Stimulated activated naive CD8-positive, alpha-beta T cell treated with anti-CD3 and anti-CD28 coated beads, Interleukin-15, Interleukin-2, amounts not matched to agents 100 U/mL and 50 U/mL, for 24 hours (primary cell): Measurements from ENCODE around the gene TBC1D5.
"Not testable (repeated sequence)": the region's sequence is repeated elsewhere in the genome, so short reads cannot be mapped to it uniquely, and the experiment has no call there.

Experiments used
- ATAC-seq: fragments of 150-1000 bp; cut with Tn5 transposase; one replicate; pipeline ENCODE4 v1.10.0; 2021
- DNase-seq: peaks from one replicate; pipeline ENCODE4 v3.0.0; 2021

Gene TBC1D5

DNA sequence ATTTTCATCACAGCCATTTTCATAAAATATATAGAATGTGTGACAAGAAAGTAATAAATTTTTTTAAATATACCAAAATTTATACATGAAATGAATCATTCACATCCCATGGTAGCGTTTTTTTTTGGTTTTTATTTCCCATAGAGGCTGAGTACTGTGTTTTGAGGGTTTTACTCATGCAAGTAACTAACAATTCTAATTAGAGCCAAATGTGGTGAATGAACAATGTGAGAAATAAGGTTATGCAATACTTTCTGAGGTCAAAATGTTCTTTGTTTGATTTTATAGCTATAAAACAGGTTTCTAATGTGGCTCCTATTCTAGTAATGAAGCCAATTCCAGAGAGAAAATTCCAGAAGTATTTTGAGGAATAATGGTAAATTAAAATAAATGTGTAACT is 386.8 kb downstream of the TBC1D5 start:
- no peak for ATAC-seq
- DNase-seq = no peak

DNA sequence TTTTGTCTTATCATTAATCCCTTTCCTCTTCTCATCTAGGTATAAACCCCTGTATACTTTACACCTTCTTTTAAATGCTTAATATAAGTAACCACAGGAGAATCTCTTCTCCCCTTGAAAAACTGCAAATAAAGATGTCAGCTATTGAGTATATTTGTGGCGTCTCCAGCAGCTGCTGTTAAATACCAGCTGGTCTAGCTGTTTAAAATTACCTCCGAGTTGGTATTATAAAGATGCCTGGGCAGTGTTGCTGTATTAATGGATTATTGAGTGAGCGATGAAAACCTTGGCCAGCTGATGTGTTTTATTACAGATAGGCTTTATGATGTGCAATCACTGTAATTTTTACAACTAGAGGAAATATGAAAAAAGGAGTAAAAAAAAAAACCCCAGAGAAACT is 388.1 kb downstream of the TBC1D5 start:
- DNase-seq (no peak), ATAC-seq (no peak)

DNA sequence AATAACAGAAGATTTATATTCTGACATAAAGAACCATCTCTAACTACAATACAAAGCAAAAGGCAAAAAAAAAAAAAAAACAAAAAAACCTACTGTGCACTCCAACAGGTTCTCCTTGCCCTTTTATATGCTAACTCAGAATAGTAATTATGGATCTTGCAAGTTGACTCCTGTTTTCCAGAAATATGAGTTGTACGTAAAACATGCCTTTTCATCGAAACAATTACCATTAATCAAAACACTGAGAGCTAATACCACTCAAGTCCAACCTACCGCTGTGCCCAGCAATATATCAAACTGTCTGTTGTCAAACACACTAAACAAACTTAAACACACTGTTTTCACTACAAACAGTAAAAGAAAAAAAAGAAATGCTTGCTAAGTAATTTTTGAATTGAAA is 389.8 kb downstream of the TBC1D5 start:
- DNase-seq (no peak), ATAC-seq (no peak)

DNA sequence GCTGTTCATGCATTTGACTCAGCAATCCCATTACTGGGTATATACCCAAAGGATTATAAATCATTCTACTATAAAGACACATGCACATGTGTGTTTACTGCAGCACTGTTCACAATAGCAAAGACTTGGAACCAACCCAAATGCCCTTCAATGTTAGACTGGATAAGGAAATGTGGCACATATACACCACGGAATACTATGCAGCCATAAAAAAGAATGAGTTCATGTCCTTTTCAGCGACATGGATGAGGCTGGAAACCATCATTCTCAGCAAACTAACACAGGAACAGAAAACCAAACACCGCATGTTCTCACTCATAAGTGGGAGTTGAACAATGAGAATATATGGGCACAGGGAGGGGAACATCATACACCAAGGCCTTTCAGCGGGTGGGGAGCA is 391.2 kb downstream of the TBC1D5 start:
- ATAC-seq, DNase-seq: not testable (repeated sequence)

DNA sequence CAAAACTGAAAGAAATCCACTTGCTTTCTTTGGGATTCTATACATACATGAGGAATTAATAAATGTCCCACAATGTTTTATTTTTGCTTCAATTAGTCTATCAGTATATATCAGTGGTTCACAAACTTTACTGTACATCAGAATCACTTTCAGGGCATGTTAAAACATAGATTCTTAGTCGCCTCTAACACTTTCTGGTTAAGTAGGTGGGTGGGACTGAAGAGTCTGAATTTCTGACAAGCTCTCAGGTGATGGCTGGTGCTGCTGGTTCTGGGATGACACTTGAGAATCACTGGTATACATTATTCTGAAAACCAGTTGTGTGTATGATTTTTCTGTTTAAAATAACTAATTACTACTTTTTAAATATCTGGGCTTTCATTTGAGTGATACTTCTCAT is 393.3 kb downstream of the TBC1D5 start:
- DNase-seq = no peak
- ATAC-seq = no peak

DNA sequence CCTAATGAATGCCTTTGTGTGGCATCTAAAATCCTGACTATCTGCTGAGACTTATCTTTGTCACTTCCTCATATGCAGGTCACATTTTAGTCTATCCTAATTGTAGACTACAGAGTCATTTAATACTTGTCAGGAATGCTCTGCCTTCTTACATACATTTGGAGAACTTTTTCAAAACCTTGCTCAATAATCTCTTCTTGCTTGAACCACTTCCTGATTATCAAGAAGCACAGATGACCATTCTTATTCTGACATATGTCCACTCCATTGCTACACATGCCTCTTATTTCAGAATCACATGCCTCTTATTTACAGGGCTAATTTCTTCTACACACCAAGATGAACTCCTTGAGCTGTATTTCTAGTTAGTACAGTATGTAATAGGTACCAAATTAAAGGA is 400.3 kb downstream of the TBC1D5 start:
- no peak for ATAC-seq
- DNase-seq = no peak

DNA sequence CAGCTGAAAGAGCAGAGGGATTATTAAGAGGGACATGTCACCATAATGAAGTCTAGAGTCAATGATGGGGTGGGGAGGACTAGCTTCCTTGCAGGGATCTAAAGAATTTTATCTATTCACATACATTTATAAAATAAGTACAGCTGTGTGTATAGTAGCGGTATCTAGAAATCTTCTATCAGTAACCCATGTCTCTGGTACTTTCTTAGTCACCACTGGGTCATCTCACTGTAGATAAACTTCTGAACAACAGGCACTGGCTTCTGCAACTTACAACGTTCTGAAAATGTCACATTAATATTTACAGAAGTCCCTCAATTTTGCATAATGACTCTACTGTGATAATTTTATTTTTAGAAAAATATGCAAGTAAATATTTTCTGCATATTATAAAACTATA is 401.7 kb downstream of the TBC1D5 start:
- ATAC-seq (no peak), DNase-seq (no peak)

DNA sequence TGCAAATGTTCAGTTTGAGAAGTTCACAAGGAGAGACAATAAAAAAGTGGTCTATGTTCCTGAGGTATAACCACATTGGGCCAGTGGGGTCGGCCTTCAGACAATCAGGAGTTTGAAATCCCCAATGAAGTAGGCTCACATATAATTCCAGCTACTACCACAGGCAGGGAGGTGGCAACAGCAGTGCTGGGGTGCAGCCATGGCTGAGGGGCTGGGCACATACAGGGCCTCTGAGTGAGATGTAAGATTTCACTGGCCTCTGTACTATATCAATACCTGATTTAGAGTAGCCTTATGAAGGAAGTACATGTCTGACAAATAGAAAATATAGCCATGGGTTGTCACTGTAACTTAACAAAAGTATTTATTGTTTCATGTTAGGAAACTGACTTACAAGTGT is 402.2 kb downstream of the TBC1D5 start:
- no peak for DNase-seq

DNA sequence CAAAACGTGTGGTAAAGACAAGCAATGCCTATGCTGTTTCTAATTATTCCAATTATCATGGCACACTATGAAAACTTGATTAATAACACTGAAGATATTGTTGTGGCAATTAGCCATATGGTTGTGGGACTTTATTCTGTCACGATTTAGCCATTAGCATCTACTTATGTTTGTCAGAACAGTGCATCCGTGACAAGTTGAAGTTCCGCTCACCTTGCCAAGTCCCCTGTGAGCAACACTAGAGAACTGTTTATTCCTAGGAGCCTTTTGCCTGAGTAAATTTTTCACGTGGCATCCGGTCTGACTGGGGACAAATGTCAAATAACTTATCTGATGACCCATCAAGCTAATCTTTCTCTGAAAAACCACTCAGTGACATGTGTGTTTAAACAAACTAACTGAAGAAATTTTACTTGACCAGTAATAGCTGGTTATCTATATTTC is 403.3 kb downstream of the TBC1D5 start:
- no peak for DNase-seq
- ATAC-seq = no peak

More for the DNA sequence above, 402.2 kb downstream of the TBC1D5 start:
- ATAC-seq = no peak

DNA sequence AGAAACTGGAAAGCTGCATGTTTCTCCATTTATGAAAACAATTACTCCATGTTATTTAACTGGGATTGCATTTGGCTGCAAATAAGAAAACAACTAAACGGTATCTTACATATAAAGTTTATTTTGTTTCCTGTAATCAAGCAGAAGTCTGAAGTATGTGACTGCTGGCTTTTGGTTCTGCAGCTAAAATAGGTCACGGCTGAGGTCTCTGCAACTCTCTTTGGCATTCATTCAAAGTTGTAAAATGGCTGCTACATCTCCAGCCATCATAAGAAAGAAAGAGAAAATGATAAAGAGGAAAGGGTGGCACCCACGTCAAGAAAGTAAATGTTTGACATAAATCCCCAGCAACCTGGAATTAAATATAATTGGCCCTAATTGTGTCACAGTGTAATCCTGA is 406.1 kb downstream of the TBC1D5 start:
- ATAC-seq (no peak), DNase-seq (no peak)

DNA sequence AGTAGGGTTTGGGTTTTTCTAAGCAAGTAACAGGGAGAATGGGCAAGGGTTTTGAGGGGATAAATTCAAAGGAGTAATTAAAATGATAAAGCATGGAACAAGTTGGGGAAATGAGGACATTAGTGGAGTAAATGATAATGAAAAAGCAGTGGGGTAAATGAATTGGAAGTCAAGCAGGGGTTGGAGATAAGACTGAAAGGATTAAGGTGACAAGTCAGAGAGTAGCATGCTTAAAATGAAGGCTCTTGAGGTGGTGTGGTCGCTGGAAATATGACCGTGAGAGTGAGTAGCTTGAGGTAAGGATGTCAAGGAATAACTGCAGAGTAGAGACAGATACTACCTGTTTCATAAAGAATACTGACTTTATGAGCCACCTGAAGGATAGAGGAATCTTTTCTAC is 408.5 kb downstream of the TBC1D5 start:
- DNase-seq = no peak
- no peak for ATAC-seq

DNA sequence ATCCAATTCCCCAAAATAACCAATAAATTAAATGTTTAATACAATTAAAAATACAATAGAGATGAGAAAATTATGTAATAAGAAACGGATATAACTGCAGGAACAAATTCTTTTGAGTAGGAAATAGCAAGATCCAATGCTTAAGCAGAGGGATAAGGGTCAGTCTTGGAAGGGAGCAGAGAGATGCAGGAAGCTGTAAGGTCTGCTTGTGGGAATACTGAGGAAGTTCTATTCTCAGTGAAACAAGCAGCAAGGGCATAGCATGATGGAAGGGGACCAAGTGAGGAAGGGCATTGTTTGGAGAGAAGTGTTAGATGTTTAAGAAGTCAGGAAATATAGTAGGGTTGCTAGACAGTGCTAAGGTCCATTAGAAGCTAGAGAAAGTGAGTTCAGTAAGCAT is 409.0 kb downstream of the TBC1D5 start:
- no peak for DNase-seq
- no peak for ATAC-seq

DNA sequence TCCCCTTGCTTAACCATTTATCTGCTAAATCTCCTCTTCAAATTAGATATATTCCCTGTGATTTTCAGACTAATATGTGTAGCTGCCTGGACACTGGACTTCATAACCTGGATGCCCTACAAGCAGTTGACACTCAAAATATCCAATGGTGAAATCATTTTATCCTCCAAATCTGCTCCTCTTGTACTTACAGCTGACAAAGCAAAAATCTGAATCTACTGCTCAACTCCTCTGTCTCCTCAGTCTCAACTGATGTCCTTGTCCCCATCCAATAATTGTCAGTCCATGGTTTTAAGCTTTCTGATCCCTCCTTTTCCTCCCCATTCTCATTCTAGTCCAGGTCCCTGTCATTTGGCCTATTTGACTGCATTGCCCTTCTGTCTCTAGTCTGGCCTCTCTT is 411.8 kb downstream of the TBC1D5 start:
- DNase-seq (no peak), ATAC-seq (no peak)

DNA sequence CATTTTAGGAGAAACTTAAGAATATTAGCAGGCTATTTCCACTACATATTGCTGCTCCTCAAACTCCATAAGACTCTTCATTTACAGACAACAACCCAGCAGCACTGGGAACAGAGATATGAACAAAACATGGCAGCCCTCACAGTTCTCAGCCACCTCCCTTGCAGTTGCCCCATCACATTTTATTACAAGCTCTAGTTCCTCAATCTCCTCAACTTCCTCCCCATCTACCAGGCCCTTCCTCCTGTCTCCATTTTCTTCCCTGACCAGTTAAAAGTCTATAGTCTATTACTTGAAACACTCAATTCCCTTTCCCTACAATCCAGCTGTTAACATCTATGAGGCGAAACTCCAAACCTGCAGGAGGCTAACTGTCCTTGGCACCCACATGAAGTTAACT is 412.5 kb downstream of the TBC1D5 start:
- DNase-seq (no peak), ATAC-seq (no peak)

DNA sequence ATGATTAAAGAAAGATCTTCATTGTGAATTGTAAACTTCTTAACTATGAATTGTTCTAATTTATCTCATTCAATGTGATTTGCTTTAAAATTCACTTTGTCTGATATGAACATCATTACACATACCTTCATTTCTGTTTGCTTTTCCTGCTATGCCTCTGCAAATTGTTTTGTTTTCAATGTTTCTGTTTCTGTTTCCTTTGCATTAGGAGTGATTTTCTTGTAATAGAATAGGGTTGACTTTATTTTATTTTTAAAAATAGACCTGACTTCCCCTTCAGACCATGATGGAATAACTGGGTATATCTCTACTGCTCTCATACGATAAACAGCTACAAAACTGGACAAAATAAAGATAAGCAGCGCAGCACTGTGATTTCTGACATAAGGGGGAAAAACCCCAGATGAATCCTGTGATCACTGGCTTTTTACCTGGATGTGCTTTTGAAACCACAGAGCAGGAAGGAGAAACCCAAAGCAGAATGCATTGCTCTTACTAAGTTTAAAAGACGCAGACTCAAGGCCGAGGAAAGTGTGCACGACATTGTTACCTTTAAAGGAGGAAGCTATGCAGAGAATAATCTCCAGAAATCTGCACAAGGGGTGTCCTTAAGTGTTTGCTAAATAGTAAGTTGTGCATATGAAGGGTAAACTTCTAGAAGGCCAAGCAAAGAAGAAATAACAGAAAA is 420.2 kb downstream of the TBC1D5 start:
- DNase-seq = no peak
- ATAC-seq = no peak

DNA sequence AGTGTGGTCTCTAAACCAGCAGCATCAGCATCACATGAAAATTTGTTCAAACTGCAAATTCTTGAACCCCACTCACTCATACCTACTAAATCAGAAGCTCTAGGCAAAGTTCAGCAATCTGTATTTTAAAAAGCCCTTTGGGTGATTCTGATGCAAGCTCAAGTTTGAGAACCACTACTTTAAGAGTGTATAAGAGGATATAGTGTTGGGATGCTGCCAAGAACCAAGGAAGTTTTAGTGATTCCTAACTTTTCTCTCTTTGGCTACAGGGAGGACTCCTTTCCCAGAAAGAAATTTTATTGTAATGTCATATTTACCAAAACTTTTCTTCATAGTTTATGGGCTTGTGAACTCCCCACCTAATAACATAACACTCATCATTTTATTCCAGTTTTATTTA is 422.2 kb downstream of the TBC1D5 start:
- DNase-seq (no peak), ATAC-seq (no peak)

DNA sequence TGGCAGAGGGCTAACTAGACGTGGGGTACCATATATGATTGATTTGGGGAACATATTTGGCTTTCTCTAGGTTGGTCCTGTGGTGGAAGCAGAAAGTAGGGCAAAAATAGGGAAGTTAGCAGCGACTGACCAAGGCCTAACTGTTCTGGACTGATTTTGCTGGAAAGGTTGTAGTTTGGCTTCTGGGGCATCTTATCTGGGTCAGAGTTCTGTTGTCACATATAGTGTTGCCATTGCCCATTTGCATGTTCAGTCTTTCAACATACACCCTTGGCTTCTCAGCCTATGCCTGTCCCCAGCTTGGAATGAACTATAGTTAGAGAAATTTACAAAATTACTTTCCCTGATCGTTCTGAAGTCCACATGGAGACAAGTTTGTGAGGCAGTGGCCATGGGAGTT is 426.5 kb downstream of the TBC1D5 start:
- DNase-seq (no peak), ATAC-seq (no peak)

DNA sequence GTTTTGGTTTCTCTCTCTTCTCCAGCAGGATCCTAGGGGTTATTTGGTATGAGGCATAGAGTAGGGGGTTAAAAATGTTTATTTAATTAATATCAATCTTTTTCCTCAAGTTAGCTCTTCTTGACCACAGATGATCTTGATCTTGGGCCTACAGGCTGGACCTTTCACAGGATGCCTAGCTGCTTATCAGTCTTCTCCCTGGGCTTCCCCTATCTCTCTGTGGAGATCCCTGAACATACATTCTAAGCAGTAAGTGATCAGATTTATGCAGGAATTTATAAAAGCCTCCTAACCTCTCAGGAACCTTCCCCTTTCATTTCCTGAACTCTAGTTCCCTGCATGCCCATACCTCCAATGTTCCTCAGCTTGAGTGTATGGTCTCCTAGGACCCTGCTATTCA is 428.3 kb downstream of the TBC1D5 start:
- DNase-seq (no peak), ATAC-seq (no peak)

DNA sequence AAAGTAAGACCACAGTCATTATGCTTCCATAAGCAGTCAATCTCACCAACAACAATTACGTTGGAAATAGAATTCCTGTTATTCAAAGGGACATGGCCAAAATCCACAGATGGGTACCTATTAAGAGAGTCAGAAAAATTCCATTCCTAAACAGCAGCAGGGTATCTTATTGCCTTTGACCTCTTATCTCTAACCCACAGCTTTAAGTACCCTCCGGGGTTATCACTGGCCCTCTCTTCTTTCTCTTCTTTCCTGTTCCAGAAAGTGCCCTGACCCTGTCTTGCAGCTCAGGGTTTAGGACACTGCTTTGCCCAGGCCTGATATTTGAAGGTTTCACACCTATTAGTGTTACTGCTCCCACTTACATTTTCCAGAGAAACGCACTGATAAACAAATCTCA is 428.7 kb downstream of the TBC1D5 start:
- no peak for ATAC-seq
- DNase-seq = no peak

DNA sequence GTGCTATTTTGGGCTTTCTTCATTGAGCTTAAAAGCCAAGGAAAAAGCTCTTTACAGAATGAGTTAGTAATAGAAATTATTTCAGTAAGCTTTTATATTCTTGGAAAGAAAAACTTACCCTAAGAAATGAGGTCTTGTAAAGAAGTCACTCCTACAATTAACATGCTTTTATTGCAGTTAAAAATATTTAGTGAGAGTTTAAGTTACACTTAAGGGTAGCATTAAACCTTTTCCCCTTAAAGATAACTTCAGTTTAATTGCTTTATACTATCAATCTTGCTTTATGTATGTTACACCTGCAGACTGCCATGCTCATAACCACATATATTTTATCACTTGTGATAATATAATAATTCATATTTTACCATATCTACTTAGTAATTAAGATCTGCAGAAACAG is 431.4 kb downstream of the TBC1D5 start:
- no peak for ATAC-seq
- DNase-seq = no peak

DNA sequence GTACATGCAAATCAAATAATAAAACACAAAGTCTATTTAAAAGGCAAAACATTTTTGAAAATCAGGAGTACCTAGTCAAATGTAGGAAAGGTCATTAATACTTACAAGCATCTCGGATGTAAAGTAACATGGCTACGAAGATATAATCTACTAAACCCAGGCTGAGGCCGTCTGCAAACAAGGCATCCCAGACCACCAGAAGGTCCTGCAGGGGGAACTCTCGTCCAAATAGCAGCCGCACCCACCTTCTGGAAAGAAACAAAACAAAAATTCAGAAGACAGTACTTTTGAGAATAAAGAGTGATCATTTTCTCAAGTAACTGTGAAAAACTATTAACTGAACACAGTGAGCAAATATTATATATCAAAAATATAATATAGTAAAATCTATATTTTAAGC is 434.5 kb downstream of the TBC1D5 start:
- ATAC-seq (no peak), DNase-seq (no peak)

DNA sequence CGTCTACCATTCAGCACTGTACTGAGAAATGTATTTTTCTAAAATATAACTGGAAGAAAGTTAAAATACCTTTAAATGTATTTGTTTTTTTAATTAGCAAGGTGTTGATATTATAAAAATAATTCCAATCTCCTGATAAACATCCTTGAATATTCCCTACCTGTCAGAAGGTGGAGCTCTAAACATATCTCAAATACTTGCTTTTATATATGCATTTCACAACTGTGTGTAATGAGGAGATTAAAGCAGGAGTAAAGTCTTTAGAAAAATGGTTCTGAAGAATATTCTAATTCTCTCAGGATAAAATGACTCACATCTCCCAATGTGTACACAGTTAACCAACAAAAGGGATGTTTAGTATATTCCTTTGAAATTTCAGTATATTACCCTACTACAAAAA is 434.9 kb downstream of the TBC1D5 start:
- ATAC-seq = no peak
- no peak for DNase-seq

DNA sequence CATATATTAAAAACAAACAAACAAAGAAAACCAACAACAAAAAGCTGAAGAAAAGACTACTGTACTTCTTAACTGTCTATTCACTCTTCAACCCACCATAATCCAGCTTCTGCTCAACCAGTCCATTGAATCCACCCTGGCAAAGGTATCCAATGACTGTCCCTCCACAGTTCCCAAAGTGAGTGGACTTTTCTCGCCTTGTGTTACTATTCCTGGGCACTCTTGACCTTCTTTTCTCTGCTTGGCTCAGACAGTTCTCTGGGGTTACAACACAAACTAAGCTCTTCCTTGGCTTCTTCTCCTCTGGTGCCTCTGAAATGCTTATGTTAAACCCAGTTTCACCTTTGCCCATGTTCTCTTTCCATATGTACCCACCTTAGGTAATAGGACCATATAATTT is 437.5 kb downstream of the TBC1D5 start:
- ATAC-seq (no peak), DNase-seq (no peak)

DNA sequence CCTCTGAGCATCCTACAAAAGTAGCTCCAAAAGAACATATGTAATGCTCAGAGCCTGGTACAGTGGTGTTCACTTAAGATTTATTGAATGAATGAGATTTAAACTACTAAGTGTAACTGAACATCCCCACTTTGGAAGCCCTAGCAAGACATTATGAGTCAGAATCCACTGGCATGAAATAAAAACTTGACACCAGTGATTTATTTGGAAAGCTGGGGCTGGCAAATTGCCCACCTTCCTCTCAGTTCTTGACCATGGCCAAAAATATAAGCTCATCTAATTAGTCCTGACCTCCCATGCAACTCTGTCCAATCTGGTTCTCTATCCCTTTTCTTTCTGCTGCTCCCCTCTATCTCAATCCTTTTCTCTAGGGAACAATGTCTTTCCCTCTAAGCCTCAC is 439.7 kb downstream of the TBC1D5 start:
- no peak for ATAC-seq
- no peak for DNase-seq

DNA sequence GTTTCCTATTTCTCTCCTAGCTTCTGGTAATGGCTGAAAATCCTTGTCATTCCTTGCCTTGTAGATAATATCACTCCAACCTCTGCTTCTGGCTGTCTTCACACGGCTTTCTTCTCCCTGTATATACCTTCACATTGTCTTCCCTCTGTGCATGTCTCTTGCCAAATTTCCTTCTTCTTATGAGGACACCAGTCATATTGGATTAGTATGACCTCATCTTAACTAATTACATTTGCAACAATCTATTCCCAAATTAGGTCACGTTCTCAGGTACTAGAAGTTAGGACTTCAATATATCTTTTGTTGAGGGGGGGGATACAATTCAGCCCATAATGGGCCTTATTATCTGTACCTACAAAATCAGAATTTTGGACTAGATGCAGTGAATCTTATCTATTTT is 440.3 kb downstream of the TBC1D5 start:
- no peak for DNase-seq
- ATAC-seq = no peak
